ENCODE measurements around the gene COA8. TPM values are rescaled to one million over a fixed set of nuclear protein-coding genes. Genes with fewer than 3 reads are reported as not detected.
A peak's percentile ranks its signal among the peaks of the same experiment; 100 is the strongest.
"Not testable (repeated sequence)": the region's sequence is repeated elsewhere in the genome, so short reads cannot be mapped to it uniquely, and the experiment has no call there.

The COA8 gene
- total RNA-seq, 1 donor from 2014 or later: 54.9 TPM

DNA sequence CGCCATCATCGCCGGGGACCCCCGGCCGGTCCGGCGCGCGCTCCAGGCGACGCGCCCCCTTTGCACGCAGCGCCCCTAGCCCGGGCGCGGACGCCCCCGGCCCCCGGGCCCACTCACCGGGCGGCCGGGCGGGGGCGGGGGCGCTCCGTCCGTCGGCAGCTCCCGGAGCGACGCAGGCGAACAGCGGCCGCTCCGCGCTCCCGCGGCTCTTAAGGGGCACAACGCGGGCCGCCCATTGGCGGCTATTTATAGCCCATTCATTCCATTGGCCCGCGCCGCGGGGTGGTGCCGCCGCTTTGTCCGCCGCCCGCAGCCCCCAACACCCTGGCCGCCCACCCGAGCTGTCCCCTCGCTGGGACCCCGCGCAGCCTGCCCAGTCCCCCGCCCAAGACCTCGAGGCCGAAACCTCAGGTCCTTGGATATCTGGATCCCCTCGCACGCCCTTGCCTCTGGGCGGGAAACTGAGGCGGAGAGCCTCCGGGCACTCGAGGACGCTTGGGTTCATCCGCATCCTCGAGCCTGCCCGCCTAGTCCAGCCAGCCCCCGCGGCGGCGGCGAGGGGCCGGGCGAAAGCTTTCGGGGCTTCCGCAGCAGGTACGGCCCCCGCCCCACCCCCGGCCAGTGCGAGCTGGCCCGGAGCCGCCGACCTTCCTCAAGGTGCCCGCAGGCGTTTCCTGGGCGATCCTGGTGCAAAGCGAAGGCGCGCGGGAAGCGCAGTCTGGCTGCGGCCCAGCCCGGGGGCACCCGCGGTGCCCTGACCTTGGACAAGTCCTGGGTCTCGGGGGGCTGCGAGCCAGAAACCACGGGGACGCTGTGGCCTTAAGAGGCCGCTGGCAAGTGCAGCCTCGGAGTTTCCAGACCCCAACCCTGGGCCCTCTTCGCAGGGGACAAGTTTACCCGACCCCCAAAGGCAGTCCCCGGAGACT lies 39.8 kb upstream of the COA8 start, which contains the start of gene CKB:
Gene CKB (minus strand): TSS at position 182 of the 926 bp plus-strand sequence. CDS start 337 bp downstream, outside the sequence.
- Mint-ChIP-seq H3K27ac (ENCODE audit: unreplicated experiment) (peak within 1 kb of the TSS; percentile 84), H3K27me3 (ENCODE audit: unreplicated experiment) (peaks cover 25% of the 10 kb centered on the region), H3K36me3 (ENCODE audit: unreplicated experiment) (no peaks in the 10 kb centered on the region), H3K4me3 (ENCODE audit: unreplicated experiment) (peak within 1 kb of the TSS; percentile 82), H3K9me3 (ENCODE audit: unreplicated experiment) (peaks cover 18% of the 10 kb centered on the region), H3K4me1 (ENCODE audit: low read depth, unreplicated experiment) (peaks cover 27% of the 10 kb centered on the region)
- TF ChIP-seq, protein P1, sequence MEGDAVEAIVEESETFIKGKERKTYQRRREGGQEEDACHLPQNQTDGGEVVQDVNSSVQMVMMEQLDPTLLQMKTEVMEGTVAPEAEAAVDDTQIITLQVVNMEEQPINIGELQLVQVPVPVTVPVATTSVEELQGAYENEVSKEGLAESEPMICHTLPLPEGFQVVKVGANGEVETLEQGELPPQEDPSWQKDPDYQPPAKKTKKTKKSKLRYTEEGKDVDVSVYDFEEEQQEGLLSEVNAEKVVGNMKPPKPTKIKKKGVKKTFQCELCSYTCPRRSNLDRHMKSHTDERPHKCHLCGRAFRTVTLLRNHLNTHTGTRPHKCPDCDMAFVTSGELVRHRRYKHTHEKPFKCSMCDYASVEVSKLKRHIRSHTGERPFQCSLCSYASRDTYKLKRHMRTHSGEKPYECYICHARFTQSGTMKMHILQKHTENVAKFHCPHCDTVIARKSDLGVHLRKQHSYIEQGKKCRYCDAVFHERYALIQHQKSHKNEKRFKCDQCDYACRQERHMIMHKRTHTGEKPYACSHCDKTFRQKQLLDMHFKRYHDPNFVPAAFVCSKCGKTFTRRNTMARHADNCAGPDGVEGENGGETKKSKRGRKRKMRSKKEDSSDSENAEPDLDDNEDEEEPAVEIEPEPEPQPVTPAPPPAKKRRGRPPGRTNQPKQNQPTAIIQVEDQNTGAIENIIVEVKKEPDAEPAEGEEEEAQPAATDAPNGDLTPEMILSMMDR (IDR thresholded peaks at IDR 0.05; ENCODE audit: partially characterized antibody, unreplicated experiment): no peak
- DNase-seq: peak; percentile 90

DNA sequence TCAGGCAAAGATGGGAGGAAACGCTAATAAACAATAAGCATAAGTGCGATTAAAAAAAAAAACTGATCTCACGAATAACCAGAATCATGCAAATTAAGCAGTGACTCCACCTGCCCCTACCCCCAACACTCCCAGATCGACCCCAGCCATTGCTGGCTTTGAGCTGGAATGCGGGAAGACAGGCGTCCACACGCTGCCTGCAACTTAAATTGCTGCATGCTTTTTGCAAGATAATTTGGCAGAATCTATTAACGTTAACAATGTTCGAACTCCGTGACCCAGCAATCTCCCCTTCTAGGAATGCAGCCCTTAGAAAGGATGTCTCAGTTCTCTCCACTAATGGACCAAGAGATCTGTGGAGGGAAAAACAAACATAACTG lies 39.2 kb upstream of the COA8 start:
- Mint-ChIP-seq H3K27me3 (ENCODE audit: unreplicated experiment) (peaks cover 25% of the 10 kb centered on the region), H3K4me1 (ENCODE audit: low read depth, unreplicated experiment) (peaks cover 30% of the 10 kb centered on the region), H3K36me3 (ENCODE audit: unreplicated experiment) (no peaks in the 10 kb centered on the region), H3K4me3 (ENCODE audit: unreplicated experiment) (peak overlapping the region; percentile 82), H3K27ac (ENCODE audit: unreplicated experiment) (peak overlapping the region; percentile 84), H3K9me3 (ENCODE audit: unreplicated experiment) (peaks cover 16% of the 10 kb centered on the region)
- DNase-seq: no peak
- TF ChIP-seq, protein P1 (IDR thresholded peaks at IDR 0.05; ENCODE audit: partially characterized antibody, unreplicated experiment): no peak

DNA sequence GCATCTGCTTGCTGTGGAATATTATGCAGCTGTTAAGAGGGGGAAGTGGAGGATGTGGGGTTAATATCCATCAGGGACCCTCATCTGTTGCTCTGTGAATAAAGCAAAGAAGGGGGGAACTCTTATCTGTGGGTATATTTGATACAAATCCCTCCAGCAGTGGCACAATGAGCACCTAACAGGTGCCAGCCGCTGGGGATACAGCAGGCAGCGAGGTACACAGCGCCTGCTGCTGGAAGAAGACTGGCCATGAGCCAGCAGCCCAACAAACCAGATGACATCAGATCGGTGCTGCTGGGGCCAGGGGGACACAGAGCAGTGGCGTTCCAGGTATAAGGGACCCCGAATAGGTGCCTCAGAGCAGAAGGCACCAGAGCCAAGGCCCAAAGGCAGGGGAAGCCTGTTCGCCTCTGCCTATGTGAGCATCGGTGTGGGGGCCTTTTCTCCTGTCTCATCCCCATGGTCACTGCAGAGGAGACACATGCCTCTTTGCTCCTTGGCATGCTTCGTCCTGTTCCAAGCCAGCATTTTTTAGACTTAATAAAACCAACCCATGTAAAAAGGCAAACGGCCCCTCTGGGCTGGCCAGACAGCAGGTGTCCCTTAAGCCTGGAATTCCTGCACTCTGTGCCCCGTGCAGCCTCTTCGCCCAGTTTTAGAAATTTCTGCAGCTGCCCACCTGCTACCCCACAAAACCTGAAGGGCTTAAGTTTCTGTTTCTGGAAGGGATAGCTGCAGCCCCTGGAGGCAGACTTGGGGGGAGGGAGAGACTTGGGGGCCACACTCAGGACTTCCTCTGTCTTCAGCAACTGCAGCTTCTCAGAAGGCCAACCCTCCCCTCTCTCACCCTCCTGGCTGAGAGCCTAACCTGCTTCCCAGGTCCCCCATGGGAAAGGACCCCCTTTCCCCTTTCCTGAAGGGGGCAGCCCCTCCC lies 38.5 kb upstream of the COA8 start:
- Mint-ChIP-seq H3K4me1 (ENCODE audit: low read depth, unreplicated experiment) (peaks cover 30% of the 10 kb centered on the region), H3K27me3 (ENCODE audit: unreplicated experiment) (peaks cover 25% of the 10 kb centered on the region), H3K27ac (ENCODE audit: unreplicated experiment) (peak overlapping the region; percentile 84), H3K9me3 (ENCODE audit: unreplicated experiment) (peaks cover 14% of the 10 kb centered on the region), H3K4me3 (ENCODE audit: unreplicated experiment) (peak overlapping the region; percentile 82), H3K36me3 (ENCODE audit: unreplicated experiment) (no peaks in the 10 kb centered on the region)
- DNase-seq: no peak
- TF ChIP-seq, protein P1 (IDR thresholded peaks at IDR 0.05; ENCODE audit: partially characterized antibody, unreplicated experiment): no peak

DNA sequence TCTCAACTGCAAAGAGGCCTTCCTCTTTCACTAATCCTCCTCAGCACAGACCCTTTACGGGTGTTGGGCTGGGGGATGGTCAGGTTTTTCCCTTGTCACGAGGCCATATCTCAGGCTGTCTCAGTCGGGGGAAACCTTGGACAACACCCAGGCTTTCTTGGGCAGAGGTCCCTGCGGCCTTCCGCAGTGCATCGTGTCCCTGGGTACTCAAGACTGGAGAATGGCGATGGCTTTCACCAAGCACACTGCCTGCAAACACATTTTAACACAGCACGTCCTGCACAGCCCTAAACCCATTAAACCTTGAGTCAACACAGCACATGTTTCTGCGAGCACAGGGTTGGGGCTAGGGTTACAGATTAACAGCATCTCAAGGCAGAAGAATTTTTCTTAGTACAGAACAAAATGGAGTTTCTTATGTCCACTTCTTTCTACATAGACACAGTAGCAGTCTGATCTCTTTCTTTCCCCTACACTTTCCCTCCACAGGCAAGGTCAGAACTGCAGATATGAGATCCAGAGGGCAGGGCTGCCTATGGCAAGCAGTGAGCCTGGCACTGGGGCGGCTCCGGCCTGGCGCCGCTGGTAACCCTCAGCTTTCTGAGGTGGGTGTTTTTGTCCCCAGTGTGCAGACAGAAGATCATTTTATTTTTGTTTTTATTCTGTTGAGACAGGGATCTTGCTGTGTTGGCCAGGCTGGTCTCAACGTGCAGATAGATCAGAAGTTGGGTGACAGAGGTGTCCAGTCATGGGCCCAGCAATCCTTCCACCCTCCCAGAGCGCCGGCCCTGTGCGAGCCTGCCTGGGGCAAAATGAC lies 37.1 kb upstream of the COA8 start:
- Mint-ChIP-seq H3K27me3 (ENCODE audit: unreplicated experiment) (peaks cover 21% of the 10 kb centered on the region), H3K4me3 (ENCODE audit: unreplicated experiment) (peak overlapping the region; percentile 52), H3K27ac (ENCODE audit: unreplicated experiment) (peak overlapping the region; percentile 64), H3K4me1 (ENCODE audit: low read depth, unreplicated experiment) (peaks cover 29% of the 10 kb centered on the region)
- H3K9me3 Mint-ChIP-seq (ENCODE audit: unreplicated experiment); DNase-seq; H3K36me3 Mint-ChIP-seq (ENCODE audit: unreplicated experiment): not testable (repeated sequence)

All from glutamatergic neuron (in vitro differentiated cells).